Measurements from ENCODE around the gene ARMC5.
"Not testable (repeated sequence)": the region's sequence is repeated elsewhere in the genome, so short reads cannot be mapped to it uniquely, and the experiment has no call there.

The ARMC5 gene

DNA sequence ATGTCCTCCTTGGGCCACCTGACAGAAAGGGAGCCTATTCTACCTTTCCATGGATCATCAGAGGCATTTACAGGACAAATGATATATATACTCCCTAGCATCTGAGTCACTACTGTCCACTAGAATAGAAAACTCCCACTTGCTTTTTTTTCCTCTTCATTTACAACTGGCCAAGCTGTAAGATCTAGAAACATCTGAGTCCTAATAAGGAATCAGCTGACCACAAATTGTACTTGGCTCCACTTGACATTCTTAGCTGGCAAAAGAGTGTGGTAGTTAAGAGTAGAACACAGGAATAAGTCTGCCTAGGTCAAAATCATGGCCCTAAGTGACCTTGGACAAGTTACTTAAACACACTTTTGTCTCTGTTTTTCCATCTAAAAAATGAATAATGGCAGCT is 43.7 kb downstream of the ARMC5 start:
- DNase-seq = no peak

DNA sequence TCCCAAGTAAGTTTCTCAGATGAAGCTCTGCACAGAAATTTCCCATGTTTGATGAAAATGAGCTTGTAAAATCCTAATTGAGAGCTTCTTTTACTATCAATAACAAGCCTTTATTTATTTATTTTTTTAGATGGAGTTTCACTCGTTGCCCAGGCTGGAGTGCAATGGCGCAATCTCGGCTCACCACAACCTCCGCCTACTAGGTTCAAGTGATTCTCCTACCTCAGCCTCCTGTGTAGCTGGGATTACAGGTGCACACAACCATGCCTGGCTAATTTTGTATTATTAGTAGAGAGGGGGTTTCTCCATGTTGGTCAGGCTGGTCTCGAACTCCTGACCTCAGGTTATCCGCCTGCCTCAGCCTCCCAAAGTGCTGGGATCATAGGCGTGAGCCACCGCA is 44.3 kb downstream of the ARMC5 start:
- DNase-seq = not testable (repeated sequence)

DNA sequence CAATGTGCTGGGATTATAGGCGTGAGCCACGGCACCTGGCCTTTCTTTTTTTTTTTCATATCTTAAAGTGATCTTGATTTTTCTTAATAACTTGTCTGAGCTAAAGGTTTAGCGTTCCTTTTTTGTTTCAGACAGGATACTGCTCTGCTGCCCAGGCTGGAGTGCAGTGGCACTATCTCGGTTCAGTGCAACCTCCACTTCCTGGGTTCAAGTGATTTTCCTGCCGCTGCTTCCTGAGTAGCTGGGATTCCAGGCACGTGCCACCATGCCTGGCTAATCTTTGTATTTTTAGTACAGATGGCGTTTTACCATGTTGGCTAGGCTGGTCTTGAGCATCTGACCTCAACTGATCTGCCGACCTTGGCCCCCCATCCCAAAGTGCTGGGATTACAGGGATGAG is 44.9 kb downstream of the ARMC5 start:
- no peak for DNase-seq

DNA sequence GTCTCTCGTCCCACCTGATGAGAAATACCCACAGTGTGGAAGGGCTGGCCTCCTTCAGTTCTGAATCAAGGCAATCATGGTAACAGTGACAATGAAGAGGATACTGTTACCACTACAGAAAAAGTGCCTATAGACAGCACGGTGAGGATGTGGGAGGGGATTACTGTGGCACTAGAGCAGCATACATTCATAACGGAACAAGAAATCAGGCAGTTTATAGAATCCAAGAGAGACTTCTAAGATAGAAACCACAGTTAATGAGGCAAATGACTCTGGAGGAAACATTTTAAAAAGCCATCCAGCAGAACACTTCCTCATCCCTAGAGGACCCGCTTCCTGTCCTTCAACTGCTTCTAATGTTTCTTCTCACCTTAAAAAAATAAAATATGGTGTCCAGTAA is 46.2 kb downstream of the ARMC5 start:
- DNase-seq = no peak

- DNase-seq = no peak
Observed at GRCh38 chr16:31507617-31507928, 48.3 kb downstream of the ARMC5 start.

DNA sequence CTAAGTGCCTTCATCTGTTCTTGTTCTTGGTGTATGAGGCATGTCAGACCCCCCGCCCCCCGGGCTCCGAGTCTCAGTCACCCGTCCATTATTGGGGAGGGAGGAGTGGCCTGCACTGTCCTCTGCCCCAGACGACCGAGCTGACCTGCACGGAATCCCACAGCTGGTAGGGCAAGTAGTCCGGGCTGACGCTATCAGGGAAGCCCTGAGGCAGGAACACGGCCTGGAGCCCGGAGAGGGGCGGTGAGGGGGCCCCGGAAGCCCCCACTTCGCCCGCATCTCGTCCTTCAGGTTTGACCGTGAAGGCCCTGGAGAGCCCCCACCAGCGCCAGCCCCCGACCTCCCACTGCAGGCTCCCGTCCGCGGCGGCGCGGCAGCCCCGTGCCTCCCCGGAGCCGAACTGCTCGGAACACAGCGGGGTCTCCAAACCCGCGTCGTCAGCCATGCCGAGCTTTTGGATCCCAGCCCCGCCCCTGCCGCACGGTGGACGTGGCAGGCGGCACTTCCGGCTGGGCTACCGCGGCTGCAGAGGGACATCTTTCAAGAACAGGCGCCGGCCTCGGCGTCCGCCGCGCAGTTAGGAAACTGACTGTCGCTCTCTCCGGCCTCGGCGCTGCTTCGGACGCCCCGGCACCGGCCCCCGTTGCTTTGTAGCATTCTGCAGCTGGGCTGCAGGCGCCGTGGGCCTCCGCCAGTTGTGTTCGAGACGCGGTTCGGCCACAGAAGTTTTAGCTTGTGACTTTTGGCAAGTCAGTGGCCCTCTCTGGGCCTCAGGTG is 48.8 kb downstream of the ARMC5 start, which contains the start of gene RUSF1:
Gene RUSF1, minus strand, starts transcription at position 463 of the 777 bp plus-strand sequence. Its CDS starts 18 bp downstream, at position 445.
- DNase-seq = peak; percentile 94

DNA sequence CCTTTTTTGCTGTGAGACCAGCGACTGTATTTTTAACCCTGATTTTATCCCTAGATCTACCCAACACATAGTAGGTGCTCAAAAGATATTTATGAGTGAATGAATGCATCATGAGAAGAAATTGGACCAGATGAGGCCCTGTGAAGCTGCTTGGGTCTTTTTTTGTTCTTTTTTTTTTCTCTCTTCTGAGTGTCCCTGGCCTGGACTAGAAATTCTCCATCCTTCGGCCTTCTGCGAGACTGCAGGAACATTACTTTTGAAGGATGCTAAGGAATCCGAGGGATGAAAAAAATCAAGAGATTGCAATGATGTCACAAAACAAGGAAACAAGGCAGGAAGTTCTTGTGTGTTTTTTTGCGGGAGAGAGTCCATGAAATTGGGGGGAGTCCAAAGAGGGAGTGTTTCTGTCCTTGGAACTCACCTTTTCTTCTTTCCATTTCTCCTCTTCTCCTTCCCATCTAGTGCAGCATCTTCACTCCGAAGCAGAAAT is 49.5 kb downstream of the ARMC5 start:
- no peak for DNase-seq

DNA sequence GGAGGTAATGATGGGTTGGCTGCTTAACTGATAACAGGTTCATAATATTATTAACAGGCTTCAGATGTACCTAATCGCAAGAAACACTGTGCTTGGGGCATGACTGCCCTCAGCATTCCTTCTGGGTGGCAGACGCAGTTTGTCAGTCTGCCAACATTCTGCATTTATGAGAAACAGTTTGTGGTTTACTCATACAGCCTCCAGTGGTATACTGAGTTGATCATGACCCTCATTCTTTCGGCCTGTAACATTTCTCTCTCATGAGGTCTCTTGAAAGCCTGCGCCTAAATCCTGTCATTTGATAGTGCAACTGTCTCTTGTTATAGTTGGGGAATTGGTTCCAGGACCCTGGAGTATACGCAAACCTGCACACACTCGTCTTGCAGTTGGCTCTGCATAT is 53.8 kb downstream of the ARMC5 start:
- no peak for DNase-seq

DNA sequence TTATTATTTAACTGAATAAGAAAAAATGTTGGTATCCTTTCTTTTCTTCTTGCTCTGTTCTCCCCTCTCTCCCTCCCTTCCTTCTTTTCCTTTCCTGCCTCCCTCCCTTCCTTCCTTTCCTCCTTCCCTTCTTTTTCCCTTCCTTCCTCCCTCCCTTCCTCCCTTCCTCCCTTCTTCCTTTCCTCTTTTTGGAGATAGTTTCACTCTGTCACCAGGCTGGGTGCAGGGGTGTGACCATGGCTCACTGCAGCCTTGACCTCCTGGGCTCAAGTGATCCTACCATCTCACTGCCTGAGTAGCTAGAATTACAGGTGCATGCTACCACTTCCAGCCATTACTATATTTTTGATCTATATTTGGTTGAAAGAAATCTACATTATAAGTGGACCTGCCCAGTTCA is 54.6 kb downstream of the ARMC5 start:
- DNase-seq = no peak
